ENCODE data around the gene CPZ.
"Not testable (repeated sequence)": the region's sequence is repeated elsewhere in the genome, so short reads cannot be mapped to it uniquely, and the experiment has no call there.

CPZ gene

GRCh38 chr4:8610858-8611616 lies 18.5 kb downstream of the CPZ start:
- DNase-seq (ENCODE audit: low spot score) = no peak

GRCh38 chr4:8612646-8613045 lies 20.1 kb downstream of the CPZ start:
- no peak for DNase-seq (ENCODE audit: low spot score)

- no peak for DNase-seq (ENCODE audit: low spot score)
Observed at GRCh38 chr4:8613421-8614364, 21.1 kb downstream of the CPZ start.

GRCh38 chr4:8614365-8615193 lies 22.0 kb downstream of the CPZ start:
- DNase-seq (ENCODE audit: low spot score) = no peak

GRCh38 chr4:8615366-8615765 lies 22.8 kb downstream of the CPZ start:
- no peak for DNase-seq (ENCODE audit: low spot score)

- DNase-seq (ENCODE audit: low spot score) = no peak
Observed at GRCh38 chr4:8615921-8616787, 23.6 kb downstream of the CPZ start.

- DNase-seq (ENCODE audit: low spot score) = no peak
Observed at GRCh38 chr4:8616831-8617230, 24.3 kb downstream of the CPZ start.

- DNase-seq (ENCODE audit: low spot score) = no peak
Observed at GRCh38 chr4:8617486-8618040, 25.0 kb downstream of the CPZ start.

GRCh38 chr4:8618421-8618820 lies 25.9 kb downstream of the CPZ start:
- DNase-seq (ENCODE audit: low spot score) = no peak

- DNase-seq (ENCODE audit: low spot score) = no peak
Observed at GRCh38 chr4:8618961-8619720, 26.6 kb downstream of the CPZ start.

GRCh38 chr4:8621135-8621534 lies 28.6 kb downstream of the CPZ start:
- DNase-seq (ENCODE audit: low spot score) = not testable (repeated sequence)

GRCh38 chr4:8624601-8625272 lies 32.2 kb downstream of the CPZ start:
- not testable (repeated sequence) for DNase-seq (ENCODE audit: low spot score)

- not testable (repeated sequence) for DNase-seq (ENCODE audit: low spot score)
Observed at GRCh38 chr4:8630240-8630905, 37.8 kb downstream of the CPZ start.

- not testable (repeated sequence) for DNase-seq (ENCODE audit: low spot score)
Observed at GRCh38 chr4:8631896-8632295, 39.3 kb downstream of the CPZ start.

- DNase-seq (ENCODE audit: low spot score) = not testable (repeated sequence)
Observed at GRCh38 chr4:8634773-8635172, 42.2 kb downstream of the CPZ start.

GRCh38 chr4:8635897-8636554 lies 43.5 kb downstream of the CPZ start:
- not testable (repeated sequence) for DNase-seq (ENCODE audit: low spot score)

GRCh38 chr4:8637456-8637984 lies 45.0 kb downstream of the CPZ start:
- no peak for DNase-seq (ENCODE audit: low spot score)

GRCh38 chr4:8639021-8639420 lies 46.5 kb downstream of the CPZ start:
- DNase-seq (ENCODE audit: low spot score) = no peak

Data from HuH-7 (cell line).